ENCODE results near the gene PRSS2.

DNA sequence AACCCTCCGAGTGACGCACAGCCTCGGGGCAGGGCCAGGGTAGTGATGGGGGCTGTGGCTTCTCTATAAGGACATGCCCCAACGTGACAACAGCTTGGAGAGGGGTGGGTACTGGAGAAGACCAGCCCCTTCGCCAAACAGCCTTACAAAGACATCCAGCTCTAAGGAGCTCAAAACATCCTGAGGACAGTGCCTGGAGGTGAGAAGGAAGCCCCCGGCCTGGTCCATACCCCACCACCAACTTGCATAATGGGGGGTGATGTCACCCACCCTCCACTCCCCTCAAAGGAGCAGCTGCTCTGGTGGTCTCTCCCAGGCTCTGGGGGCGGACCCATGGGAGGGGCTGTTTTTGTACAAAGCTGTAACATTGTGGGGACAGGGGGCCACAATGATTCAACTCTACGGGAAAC is 15.1 kb downstream of the PRSS2 start:
- TF ChIP-seq, protein P1, sequence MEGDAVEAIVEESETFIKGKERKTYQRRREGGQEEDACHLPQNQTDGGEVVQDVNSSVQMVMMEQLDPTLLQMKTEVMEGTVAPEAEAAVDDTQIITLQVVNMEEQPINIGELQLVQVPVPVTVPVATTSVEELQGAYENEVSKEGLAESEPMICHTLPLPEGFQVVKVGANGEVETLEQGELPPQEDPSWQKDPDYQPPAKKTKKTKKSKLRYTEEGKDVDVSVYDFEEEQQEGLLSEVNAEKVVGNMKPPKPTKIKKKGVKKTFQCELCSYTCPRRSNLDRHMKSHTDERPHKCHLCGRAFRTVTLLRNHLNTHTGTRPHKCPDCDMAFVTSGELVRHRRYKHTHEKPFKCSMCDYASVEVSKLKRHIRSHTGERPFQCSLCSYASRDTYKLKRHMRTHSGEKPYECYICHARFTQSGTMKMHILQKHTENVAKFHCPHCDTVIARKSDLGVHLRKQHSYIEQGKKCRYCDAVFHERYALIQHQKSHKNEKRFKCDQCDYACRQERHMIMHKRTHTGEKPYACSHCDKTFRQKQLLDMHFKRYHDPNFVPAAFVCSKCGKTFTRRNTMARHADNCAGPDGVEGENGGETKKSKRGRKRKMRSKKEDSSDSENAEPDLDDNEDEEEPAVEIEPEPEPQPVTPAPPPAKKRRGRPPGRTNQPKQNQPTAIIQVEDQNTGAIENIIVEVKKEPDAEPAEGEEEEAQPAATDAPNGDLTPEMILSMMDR (IDR thresholded peaks at IDR 0.05; ENCODE audit: insufficient read depth, low read length) = no peak
- TF ChIP-seq POLR2AphosphoS5 (IDR thresholded peaks at IDR 0.05; ENCODE audit: low read depth) = no peak
- TF ChIP-seq, protein P2, sequence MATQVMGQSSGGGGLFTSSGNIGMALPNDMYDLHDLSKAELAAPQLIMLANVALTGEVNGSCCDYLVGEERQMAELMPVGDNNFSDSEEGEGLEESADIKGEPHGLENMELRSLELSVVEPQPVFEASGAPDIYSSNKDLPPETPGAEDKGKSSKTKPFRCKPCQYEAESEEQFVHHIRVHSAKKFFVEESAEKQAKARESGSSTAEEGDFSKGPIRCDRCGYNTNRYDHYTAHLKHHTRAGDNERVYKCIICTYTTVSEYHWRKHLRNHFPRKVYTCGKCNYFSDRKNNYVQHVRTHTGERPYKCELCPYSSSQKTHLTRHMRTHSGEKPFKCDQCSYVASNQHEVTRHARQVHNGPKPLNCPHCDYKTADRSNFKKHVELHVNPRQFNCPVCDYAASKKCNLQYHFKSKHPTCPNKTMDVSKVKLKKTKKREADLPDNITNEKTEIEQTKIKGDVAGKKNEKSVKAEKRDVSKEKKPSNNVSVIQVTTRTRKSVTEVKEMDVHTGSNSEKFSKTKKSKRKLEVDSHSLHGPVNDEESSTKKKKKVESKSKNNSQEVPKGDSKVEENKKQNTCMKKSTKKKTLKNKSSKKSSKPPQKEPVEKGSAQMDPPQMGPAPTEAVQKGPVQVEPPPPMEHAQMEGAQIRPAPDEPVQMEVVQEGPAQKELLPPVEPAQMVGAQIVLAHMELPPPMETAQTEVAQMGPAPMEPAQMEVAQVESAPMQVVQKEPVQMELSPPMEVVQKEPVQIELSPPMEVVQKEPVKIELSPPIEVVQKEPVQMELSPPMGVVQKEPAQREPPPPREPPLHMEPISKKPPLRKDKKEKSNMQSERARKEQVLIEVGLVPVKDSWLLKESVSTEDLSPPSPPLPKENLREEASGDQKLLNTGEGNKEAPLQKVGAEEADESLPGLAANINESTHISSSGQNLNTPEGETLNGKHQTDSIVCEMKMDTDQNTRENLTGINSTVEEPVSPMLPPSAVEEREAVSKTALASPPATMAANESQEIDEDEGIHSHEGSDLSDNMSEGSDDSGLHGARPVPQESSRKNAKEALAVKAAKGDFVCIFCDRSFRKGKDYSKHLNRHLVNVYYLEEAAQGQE (IDR thresholded peaks at IDR 0.05; ENCODE audit: insufficient replicate concordance, low read depth) = no peak
- TF ChIP-seq GABPA (IDR thresholded peaks at IDR 0.05; ENCODE audit: low read depth) = no peak
